AG09309 (cell line): ENCODE results near the gene JARID2.

Source experiments
- DNase-seq: peaks from one replicate; pipeline ENCODE4 v3.0.0-alpha.2; 2010; ENCODE audit warnings: low read depth
- H3K4me3 ChIP-seq: 2 replicates; pipeline ENCODE4 v1.5.1; 2011; ENCODE audit warnings: mild to moderate bottlenecking, low read depth, low read length, moderate library complexity; ENCODE audit not compliant: control insufficient read depth
- CTCF ChIP-seq: IDR thresholded peaks from 2 replicates; pipeline ENCODE4 v1.5.1; 2011; ENCODE audit warnings: mild to moderate bottlenecking, low read depth, low read length, inconsistent platforms; ENCODE audit not compliant: insufficient read depth, control insufficient read depth; ENCODE audit errors: missing control alignments

JARID2 gene

GRCh38 chr6:15506066-15506465, 260.2 kb downstream of the JARID2 start:
- no peak for DNase-seq
- no peak for TF ChIP-seq CTCF

GRCh38 chr6:15507221-15507620, 261.4 kb downstream of the JARID2 start:
- no peak for DNase-seq
- no peak overlapping the region for H3K4me3 ChIP-seq

More at GRCh38 chr6:15506066-15506465, 260.2 kb downstream of the JARID2 start:
- H3K4me3 ChIP-seq: no peak overlapping the region

DNA sequence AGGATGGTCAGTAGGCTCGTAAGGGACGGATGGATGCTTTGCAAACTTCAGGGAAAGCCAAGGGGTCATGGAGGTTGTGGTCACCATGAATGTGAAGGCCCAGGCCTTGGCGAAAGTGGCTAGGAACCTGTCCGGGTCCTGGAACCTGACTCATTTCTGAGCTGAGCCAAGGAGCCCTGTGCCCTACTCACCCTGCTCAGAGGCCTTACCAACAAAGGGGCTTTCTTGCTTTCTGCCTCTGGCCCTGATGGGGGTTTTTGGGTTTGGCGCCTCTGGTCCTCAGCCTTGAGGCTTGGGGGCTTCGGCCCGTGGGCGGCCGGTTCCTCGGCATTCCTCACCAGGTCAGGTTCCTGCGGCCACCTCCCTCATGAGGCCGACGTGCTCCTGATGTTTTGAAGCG, 261.9 kb downstream of the JARID2 start:
- no peak for TF ChIP-seq CTCF
- no peak for DNase-seq
- H3K4me3 ChIP-seq: no peak overlapping the region

More at GRCh38 chr6:15507221-15507620, 261.4 kb downstream of the JARID2 start:
- no peak for TF ChIP-seq CTCF

GRCh38 chr6:15508441-15508871, 262.6 kb downstream of the JARID2 start:
- TF ChIP-seq CTCF: no peak
- H3K4me3 ChIP-seq: no peak overlapping the region
- no peak for DNase-seq

DNA sequence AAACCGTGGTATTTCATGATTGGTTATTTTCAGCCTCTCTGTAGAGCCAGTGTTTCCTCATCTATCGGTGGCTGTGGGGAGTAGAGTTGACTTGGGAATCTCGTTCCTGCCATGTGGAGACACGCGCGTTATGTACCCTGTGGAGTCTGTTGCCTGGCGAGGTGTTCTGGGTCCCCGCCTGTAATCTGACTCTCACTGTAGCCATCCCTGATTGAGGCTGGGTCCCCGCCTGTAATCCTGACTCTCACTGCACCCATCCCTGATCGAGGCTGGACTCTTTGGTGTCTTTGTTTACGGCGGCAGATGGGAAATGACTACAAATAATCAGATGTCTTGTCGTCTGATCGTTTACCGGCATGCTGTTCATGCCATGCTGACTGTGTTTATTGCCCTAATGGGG, 263.1 kb downstream of the JARID2 start:
- no peak for TF ChIP-seq CTCF
- DNase-seq: no peak
- no peak overlapping the region for H3K4me3 ChIP-seq

DNA sequence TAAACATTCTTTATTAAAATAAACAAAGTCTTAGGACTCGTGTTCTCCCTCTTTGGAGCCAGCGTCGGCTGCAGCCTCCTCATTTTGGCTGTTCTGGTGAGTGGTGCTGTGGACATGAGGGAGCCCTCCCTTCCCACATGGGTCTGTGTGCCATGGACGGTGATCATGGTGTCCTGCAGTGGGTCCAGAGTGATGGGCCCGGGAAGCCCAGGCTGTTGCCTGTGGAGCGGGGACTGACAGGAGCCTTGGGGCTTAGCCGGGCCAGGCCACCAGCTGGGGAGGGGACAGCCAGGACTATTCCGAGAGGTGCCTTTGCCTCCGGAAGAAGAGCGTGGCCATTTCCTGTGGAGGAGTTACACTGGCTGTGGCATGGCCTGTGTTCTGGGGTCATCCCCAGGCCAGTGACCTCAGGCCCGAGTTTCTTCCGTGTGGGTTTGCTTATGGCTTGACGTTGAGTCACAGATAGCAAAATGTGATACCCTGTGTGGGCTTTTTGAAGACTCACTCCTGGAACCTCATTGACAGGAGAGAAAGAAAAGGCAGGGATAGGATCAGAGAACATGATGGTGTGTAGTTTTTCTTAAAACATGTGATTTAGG, 263.6 kb downstream of the JARID2 start:
- no peak overlapping the region for H3K4me3 ChIP-seq
- TF ChIP-seq CTCF: no peak
- no peak for DNase-seq
